GM19455 (cell line): ENCODE results near the gene RBP3.

Experiments
- ATAC-seq: cut with Tn5 transposase; IDR thresholded peaks from one replicate; pipeline ENCODE4 v1.9.1; 2021; ENCODE audit not compliant: unreplicated experiment

The RBP3 gene

GRCh38 chr10:47348138-47348651 lies at the start of gene RBP3:
Gene RBP3, plus strand, starts transcription at chr10:47348363. Its CDS starts 122 bp downstream, at chr10:47348485.
- no peak for ATAC-seq

GRCh38 chr10:47298715-47299114 lies 49.4 kb upstream of the RBP3 start:
- ATAC-seq, result no peak

DNA sequence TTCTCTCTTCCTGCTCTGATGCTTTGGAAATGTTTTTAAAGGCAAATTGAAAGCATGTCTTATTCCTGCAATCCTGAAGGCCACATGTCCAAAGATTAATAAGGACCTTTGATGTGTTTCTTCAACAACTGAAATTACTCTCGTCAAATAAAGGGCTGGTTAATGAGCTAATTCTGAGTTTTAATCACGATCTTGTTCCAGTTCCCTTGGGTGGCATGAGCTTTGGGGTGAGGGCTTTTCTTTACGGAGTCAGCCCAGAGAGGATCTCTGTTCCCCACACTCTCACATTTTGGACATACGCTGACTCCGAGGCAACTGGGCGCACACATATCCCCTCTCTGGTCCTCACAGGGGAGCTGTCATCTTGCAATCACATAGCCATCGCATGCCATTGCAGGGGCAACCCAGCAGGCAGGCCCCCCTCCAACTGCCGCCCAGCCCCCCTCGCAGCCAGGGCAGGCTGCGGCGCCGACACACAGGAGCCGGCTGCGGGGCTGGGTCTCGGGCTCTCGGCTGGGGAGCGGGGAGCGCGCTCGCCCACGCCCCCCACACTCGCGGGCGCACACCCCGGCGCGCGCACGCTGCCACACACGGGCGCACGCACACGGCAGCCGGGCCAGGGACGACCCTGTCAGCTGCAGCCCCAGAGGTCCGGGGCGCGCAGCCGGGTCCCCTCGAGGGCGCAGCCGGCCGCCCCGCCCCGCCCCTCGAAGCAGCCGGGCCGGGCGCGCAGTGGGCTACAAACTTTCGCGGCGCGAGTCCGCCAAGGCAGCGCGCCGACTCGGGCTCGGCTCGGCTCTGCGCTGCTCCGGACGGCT lies 48.3 kb upstream of the RBP3 start, which contains the start of gene GDF10:
TSS of gene GDF10 (plus strand) at position 587 of the 818 bp plus-strand sequence. CDS start 455 bp downstream, outside the sequence.
- ATAC-seq, result no peak

DNA sequence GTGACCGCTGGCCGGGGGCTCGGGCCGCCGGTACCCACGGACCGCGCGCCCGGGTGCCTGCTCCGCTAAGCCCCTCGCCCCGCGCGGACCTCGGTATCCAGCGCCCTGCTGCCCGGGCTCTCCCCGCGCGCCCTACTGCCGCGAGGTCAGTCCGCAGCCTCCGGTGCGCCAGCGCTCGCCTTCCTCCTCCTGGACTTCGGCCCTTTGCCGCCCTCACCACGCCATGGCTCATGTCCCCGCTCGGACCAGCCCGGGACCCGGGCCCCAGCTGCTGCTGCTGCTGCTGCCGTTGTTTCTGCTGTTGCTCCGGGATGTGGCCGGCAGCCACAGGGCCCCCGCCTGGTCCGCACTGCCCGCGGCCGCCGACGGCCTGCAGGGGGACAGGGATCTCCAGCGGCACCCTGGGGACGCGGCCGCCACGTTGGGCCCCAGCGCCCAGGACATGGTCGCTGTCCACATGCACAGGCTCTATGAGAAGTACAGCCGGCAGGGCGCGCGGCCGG lies 47.7 kb upstream of the RBP3 start:
- ATAC-seq, result no peak

- ATAC-seq, result no peak
Observed at GRCh38 chr10:47301833-47302232, 46.3 kb upstream of the RBP3 start.

DNA sequence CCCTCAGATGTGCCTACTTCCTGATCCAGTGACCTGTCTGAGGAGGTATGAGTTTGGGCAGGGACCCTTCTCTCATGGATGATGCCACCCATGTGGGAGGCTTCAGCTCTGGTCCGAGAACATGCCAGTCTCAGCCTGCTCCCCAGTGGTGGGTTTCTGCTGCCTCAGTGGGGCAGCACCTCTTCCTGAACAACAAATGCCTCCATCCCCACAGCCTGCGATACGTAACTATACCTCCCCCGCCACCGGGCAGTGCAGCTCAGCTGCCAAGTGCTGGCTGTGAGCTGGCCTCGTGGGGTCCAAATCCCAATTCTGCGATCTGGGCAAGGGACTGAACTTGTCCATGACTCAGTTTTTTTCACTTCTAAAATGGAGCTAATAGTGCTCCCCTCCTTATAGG lies 45.1 kb upstream of the RBP3 start:
- no peak for ATAC-seq

- no peak for ATAC-seq
Observed at GRCh38 chr10:47303866-47304265, 44.3 kb upstream of the RBP3 start.

- no peak for ATAC-seq
Observed at GRCh38 chr10:47305566-47305965, 42.6 kb upstream of the RBP3 start.

DNA sequence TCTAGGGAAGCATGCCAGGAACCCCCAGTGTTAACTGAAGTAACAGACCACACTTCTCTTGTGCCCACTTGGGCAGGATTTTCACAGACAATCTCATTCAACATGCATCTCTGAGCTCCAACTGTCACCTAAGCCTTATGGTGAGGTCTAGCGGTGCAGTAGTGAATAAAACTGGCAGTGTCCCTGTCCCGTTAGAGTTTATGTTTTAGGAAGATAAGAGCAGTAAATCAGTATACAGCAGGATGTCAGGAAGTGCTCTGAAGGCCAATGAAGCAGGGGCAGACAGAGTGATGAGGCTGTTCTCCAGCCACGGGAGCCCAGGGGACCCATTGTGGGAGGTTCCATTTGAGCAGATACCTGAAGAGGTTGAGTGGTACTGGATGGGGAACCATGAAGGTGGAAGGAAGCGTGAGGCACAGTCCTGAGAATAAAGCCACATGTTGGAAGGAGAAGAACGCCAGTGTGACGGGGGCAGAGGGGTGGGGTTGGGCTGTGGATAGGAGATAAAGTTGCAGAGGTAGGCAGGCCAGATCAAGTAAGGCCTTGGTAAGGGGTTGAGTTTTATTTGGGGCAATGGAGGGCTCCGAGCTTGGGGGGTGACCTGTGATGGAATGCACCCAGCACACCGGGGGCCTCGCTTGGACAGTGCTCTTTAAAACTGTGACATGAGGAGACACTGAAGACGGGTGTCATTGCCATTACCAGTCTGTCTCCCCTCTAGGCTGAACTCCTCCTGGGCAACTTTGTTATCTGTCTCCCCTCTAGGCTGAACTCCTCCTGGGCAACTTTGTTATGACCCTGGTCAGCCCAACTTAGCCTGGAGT lies 41.6 kb upstream of the RBP3 start:
- no peak for ATAC-seq

GRCh38 chr10:47307381-47307780 lies 40.8 kb upstream of the RBP3 start:
- no peak for ATAC-seq

DNA sequence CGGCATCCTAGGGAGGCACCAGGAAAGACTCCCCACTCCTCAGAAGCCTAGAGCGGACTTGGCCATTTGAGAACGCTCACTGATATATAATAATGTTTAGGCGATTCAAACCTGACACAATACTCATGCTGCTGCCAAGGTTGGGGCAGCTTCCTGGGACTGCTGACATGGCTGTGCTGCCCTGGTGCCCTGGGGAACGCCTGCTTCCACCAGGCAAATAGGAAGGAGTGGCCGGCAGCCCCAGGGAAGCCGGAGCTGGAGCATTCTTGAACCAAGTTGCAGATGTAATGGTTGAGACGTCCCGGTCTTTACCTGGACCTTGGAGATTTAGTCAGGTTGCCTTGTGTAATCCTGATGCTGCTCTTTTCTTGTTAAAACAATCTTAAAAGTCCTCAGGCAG lies 39.4 kb upstream of the RBP3 start:
- no peak for ATAC-seq

DNA sequence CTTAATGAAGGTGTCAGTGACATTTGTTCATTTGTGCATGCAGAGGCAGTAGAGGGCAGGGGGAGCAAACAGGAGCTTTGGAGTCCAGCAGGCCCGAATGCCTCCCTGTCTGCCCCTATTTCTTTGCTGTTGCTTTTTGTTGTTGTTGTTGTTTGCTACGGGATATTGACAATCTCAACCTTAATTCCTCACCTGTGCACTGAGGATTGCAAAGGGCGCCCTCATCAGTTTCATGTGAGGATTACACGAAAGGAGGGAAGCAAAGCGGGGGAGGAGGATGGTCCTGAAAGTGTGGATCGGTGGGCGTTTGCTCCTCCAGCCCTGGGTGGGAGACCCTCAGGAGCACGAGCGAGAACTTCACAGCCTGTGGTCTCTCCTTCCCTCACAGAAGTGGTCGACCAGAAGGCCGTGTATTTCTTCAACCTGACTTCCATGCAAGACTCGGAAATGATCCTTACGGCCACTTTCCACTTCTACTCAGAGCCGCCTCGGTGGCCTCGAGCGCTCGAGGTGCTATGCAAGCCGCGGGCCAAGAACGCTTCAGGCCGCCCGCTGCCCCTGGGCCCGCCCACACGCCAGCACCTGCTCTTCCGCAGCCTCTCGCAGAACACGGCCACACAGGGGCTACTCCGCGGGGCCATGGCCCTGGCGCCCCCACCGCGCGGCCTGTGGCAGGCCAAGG lies 38.6 kb upstream of the RBP3 start:
- no peak for ATAC-seq

GRCh38 chr10:47310090-47310505 lies 38.1 kb upstream of the RBP3 start:
- no peak for ATAC-seq

- ATAC-seq, result no peak
Observed at GRCh38 chr10:47311193-47311931, 36.8 kb upstream of the RBP3 start.

GRCh38 chr10:47311932-47312662 lies 36.1 kb upstream of the RBP3 start:
- ATAC-seq, result no peak

GRCh38 chr10:47312663-47312995 lies 35.5 kb upstream of the RBP3 start:
- ATAC-seq, result no peak

DNA sequence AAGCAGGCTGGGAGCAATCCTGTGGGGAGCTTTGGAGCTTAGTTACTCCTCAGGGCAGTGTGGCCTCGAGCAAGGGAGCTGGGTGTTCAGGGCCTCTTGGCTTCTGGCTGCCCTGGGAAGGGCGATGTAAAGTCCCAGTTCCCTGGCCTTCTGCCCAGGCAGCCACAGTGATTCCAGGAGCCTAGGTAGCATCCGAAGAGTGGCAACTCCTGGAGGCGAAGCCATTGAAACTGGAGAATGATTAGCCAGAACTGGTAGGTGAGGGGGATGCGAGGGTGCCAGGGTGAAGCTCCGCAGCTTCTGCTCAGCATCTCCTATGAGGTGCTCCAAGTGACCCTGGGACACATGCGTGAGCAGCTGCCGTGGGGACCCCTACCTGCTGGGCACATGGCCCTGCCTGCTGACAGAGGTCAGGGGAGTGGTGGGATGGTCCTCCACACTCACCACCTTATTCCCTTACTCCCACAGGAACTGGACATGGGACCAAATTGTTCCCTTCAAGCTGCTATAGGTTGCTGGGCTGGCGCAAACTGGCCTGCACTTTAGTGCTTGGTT lies 33.7 kb upstream of the RBP3 start:
- no peak for ATAC-seq

DNA sequence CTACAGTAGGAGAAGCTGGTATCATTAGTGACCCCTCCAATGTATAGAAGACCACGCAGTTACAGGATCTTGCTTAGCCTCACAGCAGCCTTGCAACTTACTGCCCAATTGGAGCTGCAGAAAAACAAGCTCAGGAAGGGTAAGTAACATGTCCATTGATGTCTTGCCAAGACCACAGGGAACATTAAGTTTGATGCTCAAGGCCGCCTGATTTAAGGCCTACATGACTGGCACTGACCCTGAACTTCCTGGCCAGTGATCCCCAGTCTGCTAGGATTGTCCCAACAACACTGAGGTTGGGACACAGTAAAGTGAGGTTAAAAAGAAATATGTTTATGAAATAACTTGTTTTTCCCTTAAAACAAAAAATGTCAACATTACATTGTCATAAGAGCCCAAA lies 32.7 kb upstream of the RBP3 start:
- ATAC-seq, result no peak

GRCh38 chr10:47316131-47316530 lies 32.0 kb upstream of the RBP3 start:
- ATAC-seq, result no peak

DNA sequence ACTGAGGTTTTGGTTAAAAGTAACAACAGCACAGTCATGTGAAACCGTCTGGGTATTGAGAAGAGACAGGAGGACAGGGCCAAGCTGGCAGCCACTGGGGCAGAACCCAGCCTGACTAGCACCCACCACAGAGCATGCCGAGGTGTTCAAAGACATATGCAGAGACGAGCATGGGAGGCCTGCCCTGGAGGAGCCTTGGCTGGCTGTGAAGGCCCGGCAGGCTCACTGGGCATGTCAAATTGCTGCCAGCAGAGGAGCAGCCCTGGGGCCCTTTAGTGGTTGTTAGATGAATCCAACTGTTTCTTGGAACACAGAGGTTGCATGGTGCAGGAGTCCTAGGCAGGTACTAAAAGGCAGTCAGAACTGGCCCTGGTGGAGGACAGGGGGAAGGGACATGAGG lies 30.9 kb upstream of the RBP3 start:
- ATAC-seq, result no peak
